NOMO-1 (cell line): ENCODE results near the gene PPM1M.

Experiments
- DNase-seq, 2 experiments: peaks; one replicate each; lab custom pipeline; 2025; ENCODE audit not compliant: unreplicated experiment in 2 of 2; lab: John Stamatoyannopoulos, UW

PPM1M gene

GRCh38 chr3:52293491-52294319 lies 48.1 kb downstream of the PPM1M start:
- no peak for DNase-seq

- DNase-seq: no peak
These were observed 49.0 kb downstream of the PPM1M start for GRCh38 chr3:52294320-52295150.

DNA sequence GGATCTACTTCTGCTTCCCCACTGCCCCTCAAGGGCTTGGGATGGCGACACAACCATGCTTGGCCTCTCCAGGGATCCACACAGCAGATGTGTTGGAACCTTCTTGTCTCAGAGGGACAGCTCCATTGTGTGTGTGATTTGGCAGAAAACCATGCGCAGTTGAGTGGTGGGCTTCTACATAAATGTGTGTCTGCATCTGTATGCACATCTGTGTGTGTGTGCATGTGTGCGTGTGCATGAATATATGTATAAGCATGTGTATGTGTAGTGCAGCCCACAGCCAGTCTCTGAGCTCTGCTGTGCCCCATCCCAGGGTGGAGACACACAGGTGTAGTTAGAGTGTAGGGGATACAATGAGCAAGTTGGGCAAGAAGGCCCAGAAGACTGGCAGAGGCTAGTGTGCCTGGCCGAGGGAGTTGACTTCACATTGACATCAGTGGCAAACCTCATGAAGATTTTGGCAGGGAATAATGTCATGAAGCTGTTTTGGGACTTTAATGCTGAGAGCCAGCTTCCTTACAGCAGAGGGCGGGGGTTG lies 50.2 kb downstream of the PPM1M start:
- no peak for DNase-seq

GRCh38 chr3:52297242-52298148 lies 51.9 kb downstream of the PPM1M start:
- no peak for DNase-seq

DNA sequence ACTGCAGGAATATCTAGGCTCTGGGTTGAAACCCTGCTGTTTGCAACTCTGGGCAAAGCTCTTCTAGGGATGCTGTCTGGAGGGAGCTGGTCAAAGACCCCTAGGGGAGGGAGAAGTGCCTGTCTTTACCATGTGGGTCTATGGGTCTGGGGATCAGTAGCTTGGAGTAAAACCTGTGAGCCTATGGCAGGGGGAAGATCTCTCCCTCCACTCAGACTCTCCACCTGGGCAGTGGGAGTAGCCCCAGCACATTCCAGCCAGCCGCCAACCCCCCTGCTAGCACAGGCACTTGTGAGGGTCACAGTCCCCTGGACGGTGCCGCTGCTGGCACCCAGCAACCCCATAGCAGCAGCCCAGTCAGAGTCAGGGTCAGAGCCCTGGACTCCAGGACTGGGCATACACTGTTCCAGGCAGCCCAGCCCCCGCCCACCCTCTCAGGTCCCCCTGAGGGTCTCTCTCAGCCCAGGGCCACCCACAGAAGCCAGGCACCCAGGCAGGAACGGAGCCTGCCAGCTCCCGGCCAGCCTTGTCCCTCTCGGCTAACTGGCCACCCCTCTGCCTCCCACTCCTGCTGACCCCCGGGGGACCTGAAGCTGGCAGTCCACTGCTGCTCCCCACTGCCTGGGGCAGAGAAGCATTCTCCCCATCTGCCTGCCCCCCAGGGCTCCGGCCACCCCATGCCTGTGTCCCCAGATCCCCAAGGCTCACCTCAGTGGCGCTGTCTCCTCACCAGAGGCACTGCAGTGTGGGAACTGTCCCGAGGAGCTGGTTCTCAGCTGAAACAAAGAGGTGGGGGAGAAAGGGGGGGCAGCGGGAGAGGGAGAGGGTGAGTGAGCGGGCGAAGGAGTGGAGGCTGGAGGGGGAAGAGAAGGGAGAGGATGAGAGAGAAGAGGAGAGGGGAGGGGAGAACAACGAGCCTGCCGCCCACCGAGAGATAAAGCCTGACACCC lies 52.9 kb downstream of the PPM1M start:
- DNase-seq: no peak

GRCh38 chr3:52299247-52299878 lies 53.8 kb downstream of the PPM1M start:
- no peak for DNase-seq
